IPS-11a (cell line): Measurements from ENCODE around the gene PCSK9.

ENCODE experiments used
- H3K4me3 ChIP-seq: one replicate; pipeline ENCODE4 v1.5.1; 2013; ENCODE audit warnings: low read depth, low read length, control low read depth

Gene PCSK9

GRCh38 chr1:55057956-55058298 lies 18.6 kb downstream of the PCSK9 start:
- no peak overlapping the region for H3K4me3 ChIP-seq

- H3K4me3 ChIP-seq = no peak overlapping the region
Measured at GRCh38 chr1:55059302-55060132, 20.2 kb downstream of the PCSK9 start.

- H3K4me3 ChIP-seq = no peak overlapping the region
Measured at GRCh38 chr1:55060133-55060999, 21.0 kb downstream of the PCSK9 start.

GRCh38 chr1:55061000-55061705 lies 21.8 kb downstream of the PCSK9 start:
- H3K4me3 ChIP-seq = no peak overlapping the region

GRCh38 chr1:55061706-55062321 lies 22.5 kb downstream of the PCSK9 start:
- no peak overlapping the region for H3K4me3 ChIP-seq

GRCh38 chr1:55062801-55063576 lies 23.6 kb downstream of the PCSK9 start:
- no peak overlapping the region for H3K4me3 ChIP-seq

GRCh38 chr1:55063577-55063942 lies 24.2 kb downstream of the PCSK9 start:
- no peak overlapping the region for H3K4me3 ChIP-seq

- H3K4me3 ChIP-seq = no peak overlapping the region
Measured at GRCh38 chr1:55064071-55064581, 24.8 kb downstream of the PCSK9 start.

GRCh38 chr1:55064861-55065263 lies 25.5 kb downstream of the PCSK9 start:
- no peak overlapping the region for H3K4me3 ChIP-seq

GRCh38 chr1:55065648-55066047 lies 26.3 kb downstream of the PCSK9 start:
- H3K4me3 ChIP-seq = no peak overlapping the region

GRCh38 chr1:55067022-55067778 lies 27.9 kb downstream of the PCSK9 start:
- H3K4me3 ChIP-seq = no peak overlapping the region

- H3K4me3 ChIP-seq = no peak overlapping the region
Measured at GRCh38 chr1:55067914-55068313, 28.6 kb downstream of the PCSK9 start.

- H3K4me3 ChIP-seq = no peak overlapping the region
Measured at GRCh38 chr1:55068638-55069037, 29.3 kb downstream of the PCSK9 start.

- H3K4me3 ChIP-seq = no peak overlapping the region
Measured at GRCh38 chr1:55069280-55069679, 29.9 kb downstream of the PCSK9 start.

GRCh38 chr1:55070293-55071164 lies 31.2 kb downstream of the PCSK9 start:
- no peak overlapping the region for H3K4me3 ChIP-seq

GRCh38 chr1:55071477-55071876 lies 32.1 kb downstream of the PCSK9 start:
- H3K4me3 ChIP-seq = no peak overlapping the region

GRCh38 chr1:55073187-55073916 lies 34.0 kb downstream of the PCSK9 start:
- H3K4me3 ChIP-seq = no peak overlapping the region

GRCh38 chr1:55074455-55074854 lies 35.1 kb downstream of the PCSK9 start:
- H3K4me3 ChIP-seq = no peak overlapping the region
